HepG2 (cell line): ENCODE measurements around the gene GPR17. TPM values are rescaled to one million over a fixed set of nuclear protein-coding genes. Genes with fewer than 3 reads are reported as not detected.

Experiments used
- ATAC-seq: fragments of 200-7000 bp; cut with Tn5 transposase; 3 replicates; pipeline ENCODE4 v1.9.1; 2020; ENCODE audit warnings: mild to moderate bottlenecking, moderate library complexity
- BruUV-seq: library from RNA; stranded (reverse); fragments of 400-500 nt; replicated peaks from 2 replicates; lab custom pipeline; 2021; lab: Mats Ljungman, UMichigan
- CTCF ChIA-PET: fragments of 300-600 bp; formaldehyde crosslinking; extraction: SDS; loops from one replicate; lab custom pipeline; 2021; ENCODE audit warnings: low total read pairs, inconsistent platforms, low intra/inter-chr PET ratio; lab: Yijun Ruan, JAX
- POLR2A ChIA-PET: fragments of 350-600 bp; sonication (Branson Sonifier 250); formaldehyde crosslinking; loops from one replicate; lab custom pipeline; 2020; ENCODE audit warnings: antibody characterized with exemption, inconsistent platforms; lab: Yijun Ruan, JAX
- DNase-seq: peaks from one replicate; pipeline ENCODE4 v3.0.0-alpha.2; 2015; ENCODE audit warnings: low spot score
- FAIRE-seq: peaks from 3 replicates; lab custom pipeline; 2011; peaks lifted over from hg19 to GRCh38; lab: Jason Lieb, UNC
- H2AFZ ChIP-seq: one replicate; pipeline ENCODE4 v1.6.1; 2011; ENCODE audit warnings: low read length, inconsistent platforms
- H3K27ac ChIP-seq: fragments of 300-600 bp; 3 replicates; pipeline ENCODE4 v1.8.0; 2011; ENCODE audit warnings: mixed run types, mild to moderate bottlenecking, mixed read lengths, low read length, inconsistent platforms; ENCODE audit not compliant: insufficient read depth; ENCODE audit errors: extremely low read length
- H3K27me3 ChIP-seq, 2 experiments: fragments of 200-600 bp in 1 of 2; 2 replicates in 1 of 2; 3 replicates in 1 of 2; pipeline versions ENCODE4 v1.6.0 to v1.8.0; 2011; ENCODE audit warnings: low read length in 2 of 2, mild to moderate bottlenecking in 2 of 2, moderate library complexity in 2 of 2, inconsistent platforms in 1 of 2; ENCODE audit not compliant: insufficient read depth in 2 of 2, control insufficient read depth in 1 of 2
- H3K36me3 ChIP-seq, 2 experiments: fragments of 200-600 bp in 1 of 2; replicated peaks in 1 of 2; 2 replicates in 1 of 2; 3 replicates in 1 of 2; pipeline versions ENCODE4 v1.5.1 to v1.8.0; 2011; ENCODE audit warnings: low read length in 2 of 2, inconsistent platforms in 1 of 2; ENCODE audit not compliant: insufficient read depth in 2 of 2, control insufficient read depth in 1 of 2
- H3K4me1 ChIP-seq: 2 replicates; pipeline ENCODE4 v1.5.1; 2012; ENCODE audit warnings: low read length, inconsistent platforms; ENCODE audit not compliant: insufficient read depth
- H3K4me2 ChIP-seq: 2 replicates; pipeline ENCODE4 v1.6.0; 2011; ENCODE audit warnings: low read depth, low read length, inconsistent platforms
- H3K4me3 ChIP-seq, 3 experiments: fragments of 200-600 bp in 1 of 3; sonication (generic), shearing (Covaris generic) in 1 of 3; replicated peaks in 1 of 3; 2 replicates each; pipeline ENCODE4 v1.5.1; 2011 to 2016; ENCODE audit warnings: low read length in 3 of 3, inconsistent platforms in 2 of 3, low read depth in 2 of 3, mild to moderate bottlenecking in 2 of 3, control low read depth in 1 of 3, mixed read lengths in 1 of 3; ENCODE audit not compliant: insufficient read depth in 1 of 3
- H3K79me2 ChIP-seq: one replicate; pipeline ENCODE4 v1.6.1; 2011; ENCODE audit warnings: low read length, inconsistent platforms; ENCODE audit not compliant: insufficient read depth
- H3K9ac ChIP-seq: 2 replicates; pipeline ENCODE4 v1.6.0; 2011; ENCODE audit warnings: mild to moderate bottlenecking, low read depth, low read length, inconsistent platforms; ENCODE audit not compliant: insufficient read depth
- H3K9me3 ChIP-seq: 2 replicates; pipeline ENCODE4 v1.5.1; 2012; ENCODE audit warnings: mild to moderate bottlenecking, low read length
- H4K20me1 ChIP-seq: 2 replicates; pipeline ENCODE4 v1.6.0; 2011; ENCODE audit warnings: inconsistent platforms, mild to moderate bottlenecking, low read length, moderate library complexity; ENCODE audit not compliant: insufficient read depth
- FOXA1 ChIP-seq, 2 experiments: fragments of 450-650 bp in 1 of 2; sonication (generic) in 1 of 2; formaldehyde crosslinking in 1 of 2; IDR thresholded peaks; 2 replicates each; pipeline versions ENCODE4 v1.4.0 to v1.6.1; 2016 to 2020; ENCODE audit warnings: missing genetic modification reagents in 1 of 2
- HNF1B ChIP-seq: sonication (generic); formaldehyde crosslinking; IDR thresholded peaks from 2 replicates; pipeline ENCODE4 v1.5.1; 2020; ENCODE audit warnings: mild to moderate bottlenecking, moderate library complexity, missing genetic modification reagents
- PHF20 ChIP-seq: sonication (generic); formaldehyde crosslinking; IDR thresholded peaks from 2 replicates; pipeline ENCODE4 v1.5.0; 2020; ENCODE audit warnings: mild to moderate bottlenecking, missing genetic modification reagents
- RBFOX2 ChIP-seq: fragments of 200-400 bp; formaldehyde crosslinking; IDR thresholded peaks from 2 replicates; pipeline ENCODE4 v1.6.1; 2017; ENCODE audit warnings: low read depth, mild to moderate bottlenecking, low read length
- SMAD1 ChIP-seq: sonication (generic); formaldehyde crosslinking; IDR thresholded peaks from 2 replicates; pipeline ENCODE4 v1.4.0; 2020; ENCODE audit warnings: missing genetic modification reagents, low read depth, mild to moderate bottlenecking, borderline replicate concordance
- SSRP1 ChIP-seq: IDR thresholded peaks from 2 replicates; pipeline ENCODE4 v1.6.1; 2016; ENCODE audit warnings: control low read depth
- TRIM24 ChIP-seq: sonication (generic); formaldehyde crosslinking; IDR thresholded peaks from 2 replicates; pipeline ENCODE4 v1.8.0; 2022; ENCODE audit warnings: mild to moderate bottlenecking, missing genetic modification reagents
- ZBTB49 ChIP-seq: sonication (generic); formaldehyde crosslinking; IDR thresholded peaks from 2 replicates; pipeline ENCODE4 v1.4.0; 2020; ENCODE audit warnings: missing genetic modification reagents, borderline replicate concordance
- ZNF10 ChIP-seq: sonication (generic); formaldehyde crosslinking; IDR thresholded peaks from 2 replicates; pipeline ENCODE4 v1.4.0; 2020; ENCODE audit warnings: mild to moderate bottlenecking, low read depth, missing genetic modification reagents, borderline replicate concordance
- ZNF687 ChIP-seq: sonication (generic); formaldehyde crosslinking; IDR thresholded peaks from 2 replicates; pipeline ENCODE4 v1.5.1; 2020; ENCODE audit warnings: mild to moderate bottlenecking, missing genetic modification reagents, moderate library complexity
- ZNF7 ChIP-seq: IDR thresholded peaks from 2 replicates; pipeline ENCODE4 v1.6.1; 2016; ENCODE audit warnings: missing biosample characterization, missing genetic modification reagents
- ZNF724P ChIP-seq: sonication (generic); formaldehyde crosslinking; IDR thresholded peaks from 2 replicates; pipeline ENCODE4 v1.8.0; 2022; ENCODE audit warnings: missing genetic modification reagents, borderline replicate concordance
- WGBS: methylation state at CpG from one replicate; pipeline ENCODE4 v1.1.6; 2017; ENCODE audit warnings: low lambda C conversion rate; 5-methylcytosine and 5-hydroxymethylcytosine counted together
- in situ Hi-C: cut with HindIII; loops from 2 replicates; pipeline ENCODE4 v1.10.0; 2017; ENCODE audit warnings: low pct_unique_long_range_greater_than_20kb; ENCODE audit not compliant: extremely low pct_ligation_motif_present
- intact Hi-C: fragments of 100-400 bp; cut with micrococcal nuclease; formaldehyde crosslinking; loops from one replicate; pipeline ENCODE4 v1.10.0; 2022; ENCODE audit not compliant: unreplicated experiment
- polyA plus RNA-seq, 8 experiments: library from polyadenylated mRNA; depleted of rRNA in 3 of 8; stranded (reverse) in 7 of 8; unstranded in 1 of 8; fragments of >200 nt; fragmentation: Illumina TruSeq in 4 of 8; extraction: Trizol in 4 of 8; gene quantifications; 2 replicates each; pipeline versions ENCODE4 v1.2.1 to v1.2.3, GENCODE V29; 2011 to 2016; ENCODE audit warnings: low read depth in 4 of 8, missing spikeins in 1 of 8, mixed read lengths in 1 of 8; ENCODE audit not compliant: insufficient read depth in 1 of 8
- total RNA-seq, 5 experiments: library from RNA; depleted of rRNA; stranded (reverse); fragments of >200 nt; fragmentation: Illumina TruSeq; extraction: Trizol; gene quantifications; 2 replicates each; pipeline ENCODE4 v1.2.3, GENCODE V29; 2016; ENCODE audit warnings: low read depth in 1 of 5

The GPR17 gene
- total and polyA plus RNA-seq, 2 of the 13 experiments (the other 11 are each of a cell fraction or from before 2014, with no cell fraction given) = not detected

GRCh38 chr2:127678531-127678930 lies 32.6 kb downstream of the GPR17 start:
- POLR2A ChIA-PET = no interaction called here
- intact Hi-C loops = no loop called here
- H3K79me2 ChIP-seq = no peaks in the 10 kb centered on the region
- H3K4me1 ChIP-seq = peaks cover 27% of the 10 kb centered on the region
- BruUV-seq = no TSS peak
- no peaks in the 10 kb centered on the region for H3K36me3 ChIP-seq
- no peak for ATAC-seq
- no peak for DNase-seq
- WGBS = 27% methylated on average over 10 of the region's 10 CpGs
- FAIRE-seq = no peak
- no peak overlapping the region for H2AFZ ChIP-seq
- H3K4me3 ChIP-seq = no peak overlapping the region
- in situ Hi-C loops = no loop called here
- CTCF ChIA-PET = no interaction called here
- peaks cover 20 to 84% of the 10 kb centered on the region in 2 experiments for H3K27me3 ChIP-seq
- no peaks in the 10 kb centered on the region for H3K9me3 ChIP-seq
- H3K9ac ChIP-seq = no peak overlapping the region
- H3K27ac ChIP-seq = no peak overlapping the region
- no peak for TF ChIP-seq PHF20
- TF ChIP-seq HNF1B (CRISPR knock-in tag) = no peak
- TF ChIP-seq ZNF10 (CRISPR knock-in tag) = no peak
- TF ChIP-seq ZNF7 (CRISPR knock-in tag) = no peak
- no peak for TF ChIP-seq ZBTB49 (CRISPR knock-in tag)
- no peak for TF ChIP-seq TRIM24 (CRISPR knock-in tag)
- no peak for TF ChIP-seq SMAD1 (CRISPR knock-in tag)
- TF ChIP-seq ZNF687 (CRISPR knock-in tag) = no peak
- no peak for TF ChIP-seq SSRP1 (CRISPR knock-in tag)
- no peak for TF ChIP-seq ZNF724P (CRISPR knock-in tag)
- TF ChIP-seq RBFOX2 = no peak
- TF ChIP-seq FOXA1 (IDR thresholded peaks at IDR 0.05) = no peak
- TF ChIP-seq FOXA1 (CRISPR knock-in tag; IDR thresholded peaks at IDR 0.05) = no peak
- H3K4me2 ChIP-seq = no peak overlapping the region
- H4K20me1 ChIP-seq = no peaks in the 10 kb centered on the region; the same call in 1 of the 2 replicates
